ENCODE data around the gene C3AR1.

Gene C3AR1

DNA sequence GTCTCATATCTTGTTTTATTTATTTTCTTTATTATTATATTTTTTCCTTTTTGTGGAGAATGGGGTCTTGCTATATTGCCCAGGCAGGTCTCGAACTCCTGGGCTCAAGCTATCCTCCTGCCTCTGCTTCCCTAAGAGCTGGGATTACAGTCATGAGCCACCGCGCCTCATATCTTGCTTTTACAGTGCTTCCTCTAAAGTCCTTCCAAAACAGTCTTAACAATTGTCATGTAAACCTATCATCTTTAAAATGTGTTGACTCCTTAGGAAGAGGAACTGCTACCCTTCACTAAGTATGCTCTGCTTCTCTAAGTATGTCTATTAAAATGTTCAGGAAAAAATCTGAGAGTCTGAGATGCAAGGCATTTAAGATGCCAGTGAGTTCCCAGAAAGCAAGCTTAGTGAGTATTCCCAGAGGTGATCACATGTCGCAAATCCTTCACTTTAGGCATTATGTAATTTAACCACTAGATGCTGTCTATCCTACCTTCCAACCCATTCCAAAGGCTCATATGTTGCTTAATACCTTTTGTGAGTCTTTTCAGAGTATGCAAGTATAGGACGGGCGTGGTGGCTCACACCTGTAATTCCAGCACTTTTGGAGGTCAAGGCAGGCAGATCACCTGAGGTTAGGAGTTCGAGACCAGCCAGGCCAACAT is 53.4 kb downstream of the C3AR1 start:
- no peak for DNase-seq (ENCODE audit: low read depth in 2 of 2)
- no peak overlapping the region for H3K4me3 ChIP-seq (replicated peaks in 1 of 2; ENCODE audit: low read depth in 2 of 2, low read length in 2 of 2)
- TF ChIP-seq, protein P1, sequence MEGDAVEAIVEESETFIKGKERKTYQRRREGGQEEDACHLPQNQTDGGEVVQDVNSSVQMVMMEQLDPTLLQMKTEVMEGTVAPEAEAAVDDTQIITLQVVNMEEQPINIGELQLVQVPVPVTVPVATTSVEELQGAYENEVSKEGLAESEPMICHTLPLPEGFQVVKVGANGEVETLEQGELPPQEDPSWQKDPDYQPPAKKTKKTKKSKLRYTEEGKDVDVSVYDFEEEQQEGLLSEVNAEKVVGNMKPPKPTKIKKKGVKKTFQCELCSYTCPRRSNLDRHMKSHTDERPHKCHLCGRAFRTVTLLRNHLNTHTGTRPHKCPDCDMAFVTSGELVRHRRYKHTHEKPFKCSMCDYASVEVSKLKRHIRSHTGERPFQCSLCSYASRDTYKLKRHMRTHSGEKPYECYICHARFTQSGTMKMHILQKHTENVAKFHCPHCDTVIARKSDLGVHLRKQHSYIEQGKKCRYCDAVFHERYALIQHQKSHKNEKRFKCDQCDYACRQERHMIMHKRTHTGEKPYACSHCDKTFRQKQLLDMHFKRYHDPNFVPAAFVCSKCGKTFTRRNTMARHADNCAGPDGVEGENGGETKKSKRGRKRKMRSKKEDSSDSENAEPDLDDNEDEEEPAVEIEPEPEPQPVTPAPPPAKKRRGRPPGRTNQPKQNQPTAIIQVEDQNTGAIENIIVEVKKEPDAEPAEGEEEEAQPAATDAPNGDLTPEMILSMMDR (IDR thresholded peaks at IDR 0.05; ENCODE audit: low read depth, low read length) = no peak

GRCh38 chr12:8011331-8011730 is 54.8 kb downstream of the C3AR1 start:
- no peak for DNase-seq (ENCODE audit: low read depth in 2 of 2)
- TF ChIP-seq, protein P1 (IDR thresholded peaks at IDR 0.05; ENCODE audit: low read depth, low read length) = no peak
- no peak overlapping the region for H3K4me3 ChIP-seq (replicated peaks in 1 of 2; ENCODE audit: low read depth in 2 of 2, low read length in 2 of 2)

Data from cardiac fibroblast (primary cell).